Lung microvascular endothelial cell (primary cell): ENCODE data around the gene MEAF6. TPM values are rescaled to one million over a fixed set of nuclear protein-coding genes. Genes with fewer than 3 reads are reported as not detected.
"Not testable (repeated sequence)": the region's sequence is repeated elsewhere in the genome, so short reads cannot be mapped to it uniquely, and the experiment has no call there.

Source experiments
- DNase-seq, 2 donors: peaks; one replicate each; pipeline versions ENCODE4 v3.0.0 to v3.0.0-alpha.2; 2010; ENCODE audit warnings: low read depth in 2 of 2
- total RNA-seq: library from RNA; depleted of rRNA; stranded (reverse); fragments of >200 nt; gene quantifications from 2 replicates; pipeline ENCODE4 v1.2.1, GENCODE V29; 2014

MEAF6 gene
- total RNA-seq: 27.9 and 41.3 TPM in 2 replicates

DNA sequence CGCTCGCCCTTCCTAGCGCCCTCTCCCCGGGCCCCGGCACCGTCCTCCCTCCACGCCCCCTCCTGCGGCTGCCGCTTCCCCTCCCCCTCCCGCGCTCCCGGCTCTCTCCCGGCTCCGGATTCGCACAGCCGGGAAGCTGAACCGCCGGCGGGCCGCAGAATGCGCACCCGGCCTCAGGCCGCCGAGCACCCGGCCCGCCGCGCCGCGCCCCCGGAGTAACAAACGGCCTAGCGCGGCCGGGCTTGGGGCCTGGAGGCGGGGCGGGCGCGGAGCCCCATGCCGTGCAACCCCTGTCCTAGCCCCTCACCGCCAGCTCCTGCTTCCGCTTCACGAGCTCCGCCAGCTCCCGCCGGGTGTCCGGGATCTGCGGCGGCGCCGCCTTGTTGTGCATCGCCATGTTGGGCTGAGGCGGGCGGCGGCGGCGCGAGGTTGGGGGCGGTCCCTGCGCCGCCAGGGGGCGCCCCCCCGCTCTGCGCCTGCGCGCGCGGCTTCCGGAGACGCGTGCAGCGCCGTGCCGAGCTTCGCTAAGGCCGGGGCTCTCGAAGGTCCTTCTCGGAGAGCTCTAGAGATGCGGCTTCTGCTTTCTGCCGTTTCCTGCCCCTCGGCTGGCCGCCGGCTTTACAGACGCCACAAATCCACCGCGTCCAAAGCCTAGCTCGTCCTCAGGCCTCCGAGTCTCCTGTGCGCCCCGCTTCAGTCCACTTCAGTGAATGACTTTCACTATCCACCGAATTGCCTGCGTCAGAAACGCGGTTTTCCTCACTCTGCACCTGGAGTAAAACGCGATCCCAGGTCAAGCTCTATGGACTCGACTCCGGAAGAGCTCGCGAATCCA, at the start of gene MEAF6:
Gene MEAF6, minus strand, starts transcription at position 417 of the 835 bp plus-strand sequence. Its CDS starts 20 bp downstream, at position 397.
- DNase-seq: peak; percentile 83

DNA sequence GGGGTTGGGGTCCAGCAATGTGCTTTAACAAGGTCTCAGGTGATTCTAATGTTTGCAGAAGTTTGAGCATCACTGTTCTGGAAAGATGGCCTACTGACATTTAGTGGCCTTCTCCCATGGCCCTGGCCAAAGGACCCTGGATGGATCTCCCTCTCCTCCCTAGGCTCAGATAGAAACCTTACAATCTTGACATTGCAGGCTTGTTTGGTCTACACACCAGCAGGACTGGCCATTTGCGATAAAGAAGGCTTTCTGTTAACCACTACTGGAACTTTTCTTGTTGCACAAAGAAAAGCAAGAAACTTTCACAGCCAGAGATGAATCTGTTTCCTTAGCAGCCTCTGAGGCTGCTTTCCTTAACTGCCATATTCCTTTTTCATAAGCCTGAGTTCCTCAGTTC, 48.4 kb upstream of the MEAF6 start:
- DNase-seq: no peak

- peak; percentile 51 to 57 for DNase-seq
These were observed 46.9 kb upstream of the MEAF6 start for GRCh38 chr1:37561133-37562132.

DNA sequence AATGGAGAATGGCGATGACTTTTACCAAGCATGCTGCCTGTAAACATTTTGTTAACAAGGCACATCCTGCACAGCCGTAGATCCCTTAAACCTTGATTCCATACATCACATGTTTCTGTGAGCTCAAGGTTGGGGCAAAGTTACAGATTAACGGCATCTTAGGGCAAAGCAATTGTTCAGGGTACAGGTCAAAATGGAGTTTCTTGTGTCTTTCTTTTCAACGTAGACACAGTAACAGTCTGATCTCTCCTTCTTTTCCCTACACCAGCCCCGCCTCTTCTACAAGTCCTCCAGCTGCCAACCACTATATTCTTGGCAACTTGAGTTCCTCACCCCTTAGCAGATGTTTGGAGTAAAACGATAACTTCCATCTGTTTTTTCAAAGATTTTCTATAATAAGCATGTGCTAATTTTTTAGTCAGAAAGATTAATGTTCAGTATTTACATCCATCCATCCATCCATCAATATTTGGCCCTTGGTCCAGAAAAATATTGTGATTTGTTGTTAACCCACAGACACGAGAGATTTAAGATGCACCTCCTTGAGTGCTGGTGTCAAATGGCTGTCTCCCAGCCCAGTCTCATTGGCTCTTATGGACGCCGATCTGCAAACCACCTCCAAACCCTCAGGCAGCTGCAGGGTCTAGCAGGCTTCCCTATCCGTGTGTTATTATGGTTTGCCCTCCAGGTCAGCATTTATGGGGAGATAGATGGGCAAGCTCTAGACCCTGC, 46.0 kb upstream of the MEAF6 start:
- no peak for DNase-seq

GRCh38 chr1:37559957-37560379, 45.4 kb upstream of the MEAF6 start:
- not testable (repeated sequence) for DNase-seq

DNA sequence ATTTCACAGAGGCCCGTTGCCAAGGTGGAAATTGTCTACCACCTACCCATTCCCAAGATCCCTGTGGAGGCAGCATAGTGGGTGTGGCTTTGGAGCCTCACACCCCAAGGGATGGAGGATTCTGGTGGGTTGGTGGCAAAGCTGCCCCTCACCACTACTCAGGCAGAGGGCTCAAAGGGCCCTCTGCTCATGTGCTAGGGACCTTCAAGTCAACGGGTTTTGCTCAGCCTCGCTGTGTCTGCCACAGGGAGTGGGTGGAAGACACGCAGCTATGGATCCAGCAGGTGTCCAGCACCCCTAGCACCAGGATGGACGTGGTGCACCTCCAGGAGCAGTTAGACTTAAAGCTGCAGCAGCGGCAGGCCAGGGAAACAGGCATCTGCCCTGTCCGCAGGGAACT, 44.5 kb upstream of the MEAF6 start:
- DNase-seq: no peak

GRCh38 chr1:37558411-37558810, 43.8 kb upstream of the MEAF6 start:
- DNase-seq: no peak

- no peak for DNase-seq
These were observed 42.8 kb upstream of the MEAF6 start for GRCh38 chr1:37557402-37557801.

GRCh38 chr1:37556712-37557196, 42.2 kb upstream of the MEAF6 start, which contains the start of gene DNALI1:
Gene DNALI1, plus strand, starts transcription at chr1:37556940. Its CDS starts 55 bp downstream, at chr1:37556995.
- peak; percentile 91 to 94 for DNase-seq

GRCh38 chr1:37553927-37554808, 39.6 kb upstream of the MEAF6 start, which contains the start of gene SNIP1:
Gene SNIP1, minus strand, starts transcription at chr1:37554293. Its CDS starts 64 bp downstream, at chr1:37554229.
- peak; percentile 91 to 92 for DNase-seq

DNA sequence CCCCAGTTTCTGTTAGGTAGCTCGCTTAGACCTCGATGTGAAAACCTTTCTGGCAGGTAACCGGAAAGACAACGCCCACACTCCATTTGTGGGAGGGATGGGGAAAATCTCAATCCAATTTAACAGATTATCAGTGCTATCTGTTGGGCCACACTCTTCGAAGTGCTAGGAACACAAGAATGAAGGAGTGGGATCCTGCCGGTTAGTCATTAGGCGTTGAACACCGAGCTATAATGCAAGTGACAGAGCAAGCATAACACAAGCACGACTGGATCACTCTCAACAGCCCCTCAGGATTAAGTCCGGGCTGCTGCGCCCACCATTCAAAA, 39.0 kb upstream of the MEAF6 start:
- DNase-seq: peak in 1 of 2 donors; percentile 21

GRCh38 chr1:37549341-37549740, 34.8 kb upstream of the MEAF6 start:
- no peak for DNase-seq

GRCh38 chr1:37545019-37545418, 30.5 kb upstream of the MEAF6 start:
- DNase-seq: no peak

GRCh38 chr1:37544530-37544929, 30.0 kb upstream of the MEAF6 start:
- DNase-seq: no peak

DNA sequence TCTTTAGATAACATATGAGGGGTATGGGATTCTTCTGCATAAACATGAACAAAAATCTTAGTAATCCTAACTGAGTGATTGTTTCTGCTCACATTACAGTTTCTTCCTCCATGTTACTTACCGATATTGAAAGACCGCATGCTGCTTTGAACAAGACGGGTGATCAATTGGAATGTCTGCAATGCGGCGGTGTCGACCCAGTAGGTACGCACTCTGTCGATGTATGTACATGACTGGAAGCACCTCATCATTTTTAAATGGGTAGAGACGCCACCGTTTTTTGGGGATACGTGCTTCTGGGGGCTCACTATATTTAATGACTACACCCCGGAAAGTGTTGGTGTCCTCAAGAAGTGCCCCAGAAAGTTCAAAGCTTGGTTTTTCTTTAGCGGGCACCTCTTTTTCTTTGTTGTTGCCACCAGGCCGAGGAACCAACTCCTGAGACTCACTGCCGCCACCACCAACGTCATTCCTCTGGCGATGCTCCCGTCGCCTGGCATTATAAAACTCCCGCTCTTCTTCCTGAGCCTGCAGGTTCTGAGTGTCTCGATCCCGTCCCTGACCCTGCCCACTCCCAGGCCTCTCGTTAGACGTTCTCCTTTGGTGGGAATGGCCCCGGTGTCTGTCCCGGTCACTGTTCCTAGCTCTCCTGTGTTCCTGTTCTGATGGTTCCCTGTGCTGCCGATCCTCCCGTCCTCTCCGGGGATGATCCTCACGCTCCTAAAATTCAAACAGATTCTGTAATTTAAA, 25.6 kb upstream of the MEAF6 start:
- no peak for DNase-seq

DNA sequence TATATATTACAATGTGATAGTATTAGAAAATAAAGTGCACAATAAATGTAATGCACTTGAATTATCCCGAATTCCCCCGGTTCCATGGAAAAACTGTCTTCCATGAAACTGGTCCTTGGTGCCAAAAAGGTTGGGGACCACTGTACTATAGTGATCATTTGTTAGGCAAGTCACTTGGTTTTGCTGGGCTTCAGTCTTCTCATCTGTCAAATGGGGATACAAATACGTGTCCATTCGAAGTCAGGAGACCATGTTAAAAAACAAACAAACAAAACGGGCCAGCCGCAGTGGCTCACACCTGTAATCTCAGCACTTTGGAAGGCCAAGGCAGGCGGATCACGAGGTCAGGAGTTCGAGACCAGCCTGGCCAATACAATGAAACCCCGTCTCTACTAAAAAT, 24.6 kb upstream of the MEAF6 start:
- DNase-seq: not testable (repeated sequence)

DNA sequence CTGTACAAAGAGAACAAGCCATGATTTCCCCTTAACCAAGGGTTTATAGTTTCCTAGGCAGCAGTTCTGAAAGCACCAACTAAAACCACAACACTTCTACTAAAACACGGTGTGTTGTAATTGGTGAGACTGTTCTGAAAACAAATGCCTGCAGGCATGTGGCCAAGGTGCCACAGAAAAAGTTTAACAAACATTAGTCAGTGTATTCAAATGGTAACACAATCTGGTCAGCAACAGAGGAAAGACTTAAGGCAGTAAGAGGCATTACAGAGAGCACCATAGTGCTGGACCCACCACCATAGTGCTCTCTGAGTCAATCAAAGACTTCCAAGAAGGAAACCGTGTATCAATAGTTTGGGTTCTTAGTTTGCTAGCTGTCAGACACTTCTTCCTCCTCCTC, 22.8 kb upstream of the MEAF6 start:
- peak; percentile 8 to 43 for DNase-seq

GRCh38 chr1:37533317-37534093, 18.9 kb upstream of the MEAF6 start:
- peak in 1 of 2 donors; percentile 10 for DNase-seq
